Endothelial cell of umbilical vein (primary cell): ENCODE measurements around the gene FCN1. TPM values are rescaled to one million over a fixed set of nuclear protein-coding genes. Genes with fewer than 3 reads are reported as not detected.

Source experiments
- BruUV-seq: library from RNA; stranded (reverse); fragments of 400-500 nt; replicated peaks from 2 replicates; lab custom pipeline; 2021; lab: Mats Ljungman, UMichigan
- CTCF ChIA-PET: fragments of 300-600, 350-600 bp; sonication (Branson Sonifier 250); formaldehyde crosslinking; loops from one replicate; lab custom pipeline; 2021; ENCODE audit warnings: antibody characterized with exemption, inconsistent platforms; lab: Charles Lee
- POLR2A ChIA-PET: fragments of 300-600, 350-600 bp; sonication (Branson Sonifier 250); formaldehyde crosslinking; loops from one replicate; lab custom pipeline; 2021; ENCODE audit warnings: antibody characterized with exemption, inconsistent platforms; lab: Charles Lee
- DNase-seq: peaks from one replicate; pipeline ENCODE4 v3.0.0-alpha.2; 2011; ENCODE audit warnings: low read depth, low spot score
- FAIRE-seq: peaks from 2 replicates; lab custom pipeline; 2011; peaks lifted over from hg19 to GRCh38; lab: Jason Lieb, UNC
- H2AFZ ChIP-seq: 2 replicates; pipeline ENCODE4 v1.6.0; 2012; ENCODE audit warnings: low read depth, low read length, control low read depth, inconsistent platforms
- H3K27ac ChIP-seq: 2 replicates; pipeline ENCODE4 v1.5.1; 2011; ENCODE audit warnings: low read depth, mild to moderate bottlenecking, control low read depth, low read length, moderate library complexity; ENCODE audit not compliant: insufficient read depth
- H3K27me3 ChIP-seq, 2 experiments: 2 replicates each; pipeline versions ENCODE4 v1.6.0 to v1.6.1; 2011; ENCODE audit warnings: low read length in 2 of 2, mixed read lengths in 1 of 2; ENCODE audit not compliant: control insufficient read depth in 2 of 2, insufficient read depth in 2 of 2
- H3K36me3 ChIP-seq, 2 experiments: 2 replicates in 1 of 2; 3 replicates in 1 of 2; pipeline ENCODE4 v1.5.1; 2011; ENCODE audit warnings: low read length in 2 of 2, mild to moderate bottlenecking in 1 of 2, moderate library complexity in 1 of 2; ENCODE audit not compliant: control insufficient read depth in 2 of 2, insufficient read depth in 2 of 2; ENCODE audit errors: extremely low read depth in 1 of 2
- H3K4me1 ChIP-seq: 3 replicates; pipeline ENCODE4 v1.5.1; 2011; ENCODE audit warnings: mild to moderate bottlenecking, low read length; ENCODE audit not compliant: control insufficient read depth, insufficient read depth; ENCODE audit errors: extremely low read depth
- H3K4me2 ChIP-seq: 2 replicates; pipeline ENCODE4 v1.6.1; 2011; ENCODE audit warnings: low read length, control low read depth, mixed read lengths; ENCODE audit not compliant: insufficient read depth
- H3K4me3 ChIP-seq, 3 experiments: fragments of 200-600 bp in 1 of 3; sonication (generic), shearing (Covaris generic) in 1 of 3; replicated peaks in 1 of 3; 2 replicates each; pipeline ENCODE4 v1.5.1; 2011 to 2016; ENCODE audit warnings: control low read depth in 3 of 3, low read length in 3 of 3, mild to moderate bottlenecking in 2 of 3, inconsistent platforms in 1 of 3, low read depth in 1 of 3, moderate library complexity in 1 of 3; ENCODE audit not compliant: insufficient read depth in 1 of 3
- H3K79me2 ChIP-seq: 2 replicates; pipeline ENCODE4 v1.6.0; 2012; ENCODE audit warnings: low read length, inconsistent platforms; ENCODE audit not compliant: control insufficient read depth, insufficient read depth
- H3K9ac ChIP-seq: replicated peaks from 2 replicates; pipeline ENCODE3; 2011; ENCODE audit warnings: low read length, control low read depth; ENCODE audit not compliant: insufficient read depth; ENCODE audit errors: extremely low read depth
- H3K9me1 ChIP-seq: replicated peaks from 3 replicates; pipeline ENCODE4 v1.6.0; 2011; ENCODE audit warnings: mild to moderate bottlenecking, low read length; ENCODE audit not compliant: control insufficient read depth, insufficient read depth; ENCODE audit errors: extremely low read depth
- H3K9me3 ChIP-seq: replicated peaks from 2 replicates; pipeline ENCODE4 v1.5.1; 2012; ENCODE audit warnings: low read length, inconsistent platforms; ENCODE audit not compliant: control insufficient read depth, insufficient read depth
- H4K20me1 ChIP-seq: replicated peaks from 2 replicates; pipeline ENCODE3; 2011; ENCODE audit warnings: mild to moderate bottlenecking, low read length; ENCODE audit not compliant: control insufficient read depth, insufficient read depth; ENCODE audit errors: extremely low read depth
- EZH2 ChIP-seq: IDR thresholded peaks from 2 replicates; pipeline ENCODE4 v1.6.1; 2012; ENCODE audit warnings: borderline replicate concordance, low read depth, mild to moderate bottlenecking, moderate library complexity, low read length, inconsistent platforms; ENCODE audit not compliant: severe bottlenecking
- GATA2 ChIP-seq: IDR thresholded peaks from 2 replicates; pipeline ENCODE4 v1.7.0; 2011; ENCODE audit warnings: low read depth, mild to moderate bottlenecking, moderate library complexity, mixed read lengths, low read length; ENCODE audit not compliant: insufficient read length, insufficient read depth
- MYC ChIP-seq: IDR thresholded peaks from one replicate; pipeline ENCODE4 v1.6.1; 2011; ENCODE audit warnings: mild to moderate bottlenecking, low read depth, low read length
- POLR2A ChIP-seq: IDR thresholded peaks from 2 replicates; pipeline ENCODE4 v1.6.1; 2012; ENCODE audit warnings: low read depth, mild to moderate bottlenecking, control low read depth, low read length
- POLR2AphosphoS5 ChIP-seq: IDR thresholded peaks from 2 replicates; pipeline ENCODE4 v1.6.1; 2012; ENCODE audit warnings: low read depth, mild to moderate bottlenecking, control low read depth, low read length, moderate library complexity; ENCODE audit not compliant: insufficient read depth
- dilution Hi-C: fragments of 300-500 bp; cut with MboI; formaldehyde crosslinking; loops from one replicate; pipeline ENCODE4 v1.15.0; 2019; ENCODE audit warnings: low sequenced_read_pairs; ENCODE audit not compliant: extremely low pct_ligation_motif_present
- intact Hi-C: fragments of 100-400 bp; cut with micrococcal nuclease; formaldehyde crosslinking; loops from one replicate; pipeline ENCODE4 v1.10.0; 2022
- polyA plus RNA-seq, 4 experiments: library from polyadenylated mRNA; depleted of rRNA in 3 of 4; stranded (reverse) in 3 of 4; unstranded in 1 of 4; fragments of >200 nt; gene quantifications; 2 replicates each; pipeline versions ENCODE4 v1.2.1 to v1.2.3, GENCODE V29; 2011 to 2012; ENCODE audit warnings: missing spikeins in 1 of 4
- total RNA-seq: library from RNA; stranded (reverse); gene quantifications from 2 replicates; pipeline ENCODE4 v1.2.3, GENCODE V29; 2021

The FCN1 gene
- total and polyA plus RNA-seq, 2 donors (not counting 3 experiments of a cell fraction or from before 2014, with no cell fraction given), result not detected

GRCh38 chr9:134951994-134952393 lies 34.3 kb upstream of the FCN1 start:
- CTCF ChIA-PET, result no interaction called here
- Histone ChIP-seq H2AFZ (no peak overlapping the region), H3K4me3 (no peak overlapping the region), H3K9ac (no peak overlapping the region), H4K20me1 (no peaks in the 10 kb centered on the region), H3K27me3 (no peaks in the 10 kb centered on the region), H3K4me1 (no peaks in the 10 kb centered on the region), H3K9me3 (no peaks in the 10 kb centered on the region), H3K79me2 (no peaks in the 10 kb centered on the region), H3K9me1 (no peaks in the 10 kb centered on the region), H3K27ac (no peak overlapping the region), H3K4me2 (no peak overlapping the region), H3K36me3 (no peaks in the 10 kb centered on the region)
- POLR2A ChIA-PET, result no interaction called here
- no TSS peak for BruUV-seq
- dilution Hi-C loops, result no loop called here
- intact Hi-C loops, result no loop called here
- TF ChIP-seq MYC, result no peak
- FAIRE-seq (no peak), DNase-seq (no peak)

- BruUV-seq, result no TSS peak
- CTCF ChIA-PET, result no interaction called here
- no peak for DNase-seq
Observed at GRCh38 chr9:134951461-134951860, 33.7 kb upstream of the FCN1 start.

More at GRCh38 chr9:134951461-134951860, 33.7 kb upstream of the FCN1 start:
- TF ChIP-seq POLR2A (no peak), POLR2AphosphoS5 (no peak), GATA2 (no peak), EZH2 (no peak)
- Histone ChIP-seq H3K9me1 (no peaks in the 10 kb centered on the region), H3K36me3 (no peaks in the 10 kb centered on the region), H2AFZ (no peak overlapping the region), H3K4me2 (no peak overlapping the region), H3K9ac (no peak overlapping the region), H3K4me3 (no peak overlapping the region), H4K20me1 (no peaks in the 10 kb centered on the region), H3K79me2 (no peaks in the 10 kb centered on the region), H3K9me3 (no peaks in the 10 kb centered on the region), H3K27ac (no peak overlapping the region), H3K27me3 (no peaks in the 10 kb centered on the region), H3K4me1 (no peaks in the 10 kb centered on the region)
- POLR2A ChIA-PET, result no interaction called here
- dilution Hi-C loops (no loop called here), intact Hi-C loops (no loop called here)
- no peak for FAIRE-seq
